ENCODE measurements around the gene NBAS.

Gene NBAS

GRCh38 chr2:15311201-15311907 is 249.8 kb downstream of the NBAS start:
- in situ Hi-C loops (cut with HindIII; ENCODE audit: low sequenced_read_pairs) = no loop called here
- no peak for DNase-seq (ENCODE audit: low read depth)
- no peak for TF ChIP-seq CTCF (IDR thresholded peaks at IDR 0.05; ENCODE audit: low read depth, low read length, missing control alignments)
- no peak overlapping the region for H3K4me3 ChIP-seq (ENCODE audit: low read depth, low read length)

DNA sequence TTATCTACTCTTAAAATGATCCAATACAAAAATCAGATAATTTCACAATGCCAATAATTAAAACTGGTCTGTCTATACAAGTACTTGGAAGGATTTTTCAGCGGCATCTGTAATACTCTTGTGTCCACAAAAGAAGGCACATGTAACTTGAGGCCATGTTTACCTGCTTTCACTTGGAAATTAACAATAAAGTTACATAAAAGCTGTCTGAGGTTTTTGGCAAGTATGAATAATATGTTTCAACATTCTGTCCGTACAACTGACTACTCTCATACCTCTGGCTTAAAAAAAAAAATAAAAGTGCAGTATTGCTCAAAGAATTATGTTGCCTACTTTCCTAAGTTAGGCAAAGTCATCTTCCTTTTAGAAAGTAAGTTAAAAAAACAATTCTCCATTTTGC is 253.6 kb downstream of the NBAS start:
- no peak for DNase-seq (ENCODE audit: low read depth)
- in situ Hi-C loops (cut with HindIII; ENCODE audit: low sequenced_read_pairs) = no loop called here
- H3K4me3 ChIP-seq (ENCODE audit: low read depth, low read length) = no peak overlapping the region
- no peak for TF ChIP-seq CTCF (IDR thresholded peaks at IDR 0.05; ENCODE audit: low read depth, low read length, missing control alignments)

DNA sequence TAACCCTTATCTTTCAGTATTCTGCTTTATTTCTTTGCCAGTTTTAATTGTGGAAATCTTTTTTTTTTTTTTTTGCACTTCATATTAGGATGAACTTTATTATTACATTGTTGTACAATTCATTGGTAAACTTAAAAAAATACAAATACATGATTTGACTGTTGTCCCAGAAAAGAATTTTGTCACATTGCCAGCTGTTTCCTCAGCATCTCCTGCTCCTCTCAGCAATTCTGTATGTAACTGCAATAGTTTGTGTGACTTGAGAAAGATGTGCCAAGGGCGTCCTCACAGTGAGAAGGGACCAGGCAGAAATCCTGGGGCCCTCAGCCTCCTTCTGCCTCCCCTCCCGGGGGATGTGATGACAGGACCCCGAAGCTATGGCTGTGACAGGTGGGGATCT is 254.4 kb downstream of the NBAS start:
- DNase-seq (ENCODE audit: low read depth) = no peak
- H3K4me3 ChIP-seq (ENCODE audit: low read depth, low read length) = no peak overlapping the region
- in situ Hi-C loops (cut with HindIII; ENCODE audit: low sequenced_read_pairs) = no loop called here
- no peak for TF ChIP-seq CTCF (IDR thresholded peaks at IDR 0.05; ENCODE audit: low read depth, low read length, missing control alignments)

GRCh38 chr2:15303874-15304273 is 257.3 kb downstream of the NBAS start:
- no peak for DNase-seq (ENCODE audit: low read depth)

DNA sequence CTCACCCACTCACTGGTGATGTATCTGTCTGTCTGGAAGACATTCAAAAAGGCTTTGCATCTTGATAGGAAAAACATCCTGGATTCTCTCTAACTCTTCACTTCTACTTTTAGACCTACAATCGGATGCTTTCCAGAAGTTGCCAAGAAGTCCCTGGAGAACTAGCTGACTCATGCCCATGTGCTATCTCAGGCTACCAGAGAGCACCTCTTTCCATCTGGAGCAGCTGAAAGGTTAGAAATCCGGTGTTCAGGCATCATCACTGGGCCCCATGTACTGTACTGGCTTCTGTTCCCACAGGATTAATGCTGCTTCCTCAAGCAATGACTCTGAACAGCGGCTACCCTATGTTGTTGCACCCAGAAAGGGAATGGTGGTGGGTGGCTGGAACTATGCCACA is 259.0 kb downstream of the NBAS start:
- no peak for DNase-seq (ENCODE audit: low read depth)
- H3K4me3 ChIP-seq (ENCODE audit: low read depth, low read length) = no peak overlapping the region
- in situ Hi-C loops (cut with HindIII; ENCODE audit: low sequenced_read_pairs) = no loop called here
- no peak for TF ChIP-seq CTCF (IDR thresholded peaks at IDR 0.05; ENCODE audit: low read depth, low read length, missing control alignments)

More at GRCh38 chr2:15303874-15304273, 257.3 kb downstream of the NBAS start:
- TF ChIP-seq CTCF (IDR thresholded peaks at IDR 0.05; ENCODE audit: low read depth, low read length, missing control alignments) = no peak
- no peak overlapping the region for H3K4me3 ChIP-seq (ENCODE audit: low read depth, low read length)
- in situ Hi-C loops (cut with HindIII; ENCODE audit: low sequenced_read_pairs) = no loop called here

DNA sequence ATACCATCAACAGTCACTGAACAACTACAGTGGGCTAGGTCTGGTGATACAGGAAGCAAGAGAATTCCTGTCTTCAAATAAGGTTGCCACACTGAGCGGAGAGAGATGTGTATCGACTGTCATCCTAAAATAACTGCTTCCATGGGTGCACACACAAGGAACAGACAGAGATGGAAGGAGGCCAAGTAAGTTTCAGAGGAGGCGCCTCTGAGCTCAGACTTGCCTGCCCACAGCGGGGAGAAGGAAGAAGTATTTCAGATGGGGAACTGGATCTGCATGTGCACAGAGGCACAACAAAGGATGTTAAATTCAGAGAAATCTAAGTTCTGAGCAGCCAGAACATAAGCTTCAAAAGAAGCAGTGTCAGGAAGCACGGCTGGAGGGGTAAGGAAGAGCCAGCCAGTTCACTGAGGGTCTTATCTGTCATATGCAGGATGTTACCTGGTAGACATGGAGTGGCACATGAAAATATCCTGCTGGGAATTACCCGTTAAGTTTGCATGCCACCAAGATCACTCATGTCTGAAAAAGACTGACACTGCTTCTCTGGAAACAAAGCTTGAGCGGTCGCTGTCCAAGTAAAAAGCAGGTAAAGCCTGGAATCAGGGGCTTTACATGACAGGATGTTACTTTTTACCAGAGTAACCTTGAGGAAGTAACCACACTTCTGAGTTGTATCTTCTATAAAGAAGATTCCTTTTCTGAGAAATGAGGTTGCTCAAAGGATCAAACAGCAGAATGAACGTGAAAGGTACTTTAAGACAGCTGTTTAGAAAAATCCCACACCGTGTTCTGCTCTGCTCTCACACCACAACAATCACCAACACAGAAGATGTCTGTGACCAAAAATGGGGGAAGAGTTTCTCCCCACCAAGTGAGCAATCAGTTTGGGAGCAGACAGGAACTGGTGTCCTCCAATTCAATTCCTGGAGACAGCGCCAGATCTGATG is 260.2 kb downstream of the NBAS start:
- no peak overlapping the region for H3K4me3 ChIP-seq (ENCODE audit: low read depth, low read length)
- in situ Hi-C loops (cut with HindIII; ENCODE audit: low sequenced_read_pairs) = no loop called here
- no peak for TF ChIP-seq CTCF (IDR thresholded peaks at IDR 0.05; ENCODE audit: low read depth, low read length, missing control alignments)
- no peak for DNase-seq (ENCODE audit: low read depth)
